Smooth muscle cell (in vitro differentiated cells): ENCODE measurements around the gene MMEL1. TPM values are rescaled to one million over a fixed set of nuclear protein-coding genes. Genes with fewer than 3 reads are reported as not detected.

Experiments
- DNase-seq: peaks from one replicate; lab custom pipeline; 2025; ENCODE audit not compliant: unreplicated experiment; lab: John Stamatoyannopoulos, UW
- H2AFZ ChIP-seq: fragments of 200-600 bp; sonication (generic); 2 replicates; pipeline ENCODE4 v1.6.0; 2016; ENCODE audit warnings: antibody characterized with exemption, low read depth, mild to moderate bottlenecking
- H3F3A ChIP-seq: fragments of 200-600 bp; sonication (generic); 2 replicates; pipeline ENCODE4 v1.6.0; 2017; ENCODE audit warnings: antibody characterized with exemption, low read depth
- H3K27ac ChIP-seq: fragments of 200-600 bp; sonication (generic); 2 replicates; pipeline ENCODE4 v1.5.1; 2016; ENCODE audit warnings: low read depth, mild to moderate bottlenecking
- H3K27me3 ChIP-seq: fragments of 200-600 bp; sonication (generic); 2 replicates; pipeline ENCODE4 v1.6.1; 2016; ENCODE audit warnings: low read depth, mild to moderate bottlenecking
- H3K36me3 ChIP-seq: fragments of 200-600 bp; sonication (generic); 2 replicates; pipeline ENCODE4 v1.5.1; 2016; ENCODE audit warnings: low read depth
- H3K4me1 ChIP-seq: fragments of 200-600 bp; sonication (generic); 2 replicates; pipeline ENCODE4 v1.5.1; 2016; ENCODE audit warnings: low read depth
- H3K4me2 ChIP-seq: fragments of 200-600 bp; sonication (generic); 2 replicates; pipeline ENCODE4 v1.6.0; 2016; ENCODE audit warnings: mild to moderate bottlenecking
- H3K4me3 ChIP-seq: fragments of 200-600 bp; sonication (generic); 2 replicates; pipeline ENCODE4 v1.5.1; 2016; ENCODE audit warnings: mild to moderate bottlenecking
- H3K79me2 ChIP-seq: fragments of 200-600 bp; sonication (generic); 2 replicates; pipeline ENCODE4 v1.6.0; 2016; ENCODE audit warnings: low read depth, mild to moderate bottlenecking
- H3K9ac ChIP-seq: fragments of 200-600 bp; sonication (generic); 2 replicates; pipeline ENCODE4 v1.6.0; 2016; ENCODE audit warnings: low read depth
- H3K9me3 ChIP-seq: fragments of 200-600 bp; sonication (generic); replicated peaks from 2 replicates; pipeline ENCODE4 v1.5.1; 2016; ENCODE audit warnings: low read depth
- H4K20me1 ChIP-seq: fragments of 200-600 bp; sonication (generic); 2 replicates; pipeline ENCODE4 v1.6.0; 2016; ENCODE audit warnings: low read depth
- WGBS: methylation state at CpG from one replicate; pipeline ENCODE4 v1.1.7; 2016; ENCODE audit warnings: low lambda C conversion rate; 5-methylcytosine and 5-hydroxymethylcytosine counted together
- polyA plus RNA-seq: library from polyadenylated mRNA; unstranded; fragments of >200 nt; fragmentation: Nextera tagmentation; extraction: Ambion mirVana; gene quantifications from 2 replicates; pipeline ENCODE4 v1.2.1, GENCODE V29; 2016
- total RNA-seq: library from RNA; depleted of rRNA; stranded (reverse); fragments of >200 nt; gene quantifications from 2 replicates; pipeline ENCODE4 v1.2.3, GENCODE V29; 2014
- TF ChIP-seq, protein P1 (sequence below): fragments of 200-600 bp; sonication (generic); IDR thresholded peaks from 2 replicates; pipeline ENCODE4 v1.5.1; 2017; ENCODE audit warnings: borderline replicate concordance, mild to moderate bottlenecking, antibody characterized with exemption; ENCODE audit not compliant: insufficient read depth, poor library complexity, severe bottlenecking

The MMEL1 gene
- total and polyA plus RNA-seq, 2 experiments from 2014 or later, result 3.4 TPM; not detected in 1

GRCh38 chr1:2584686-2585317 lies 48.0 kb downstream of the MMEL1 start:
- H3K36me3 ChIP-seq, result no peaks in the 10 kb centered on the region
- no peak overlapping the region for H3K27ac ChIP-seq
- WGBS, result 77% methylated on average over 12 of the region's 12 CpGs
- H3K9me3 ChIP-seq, result no peaks in the 10 kb centered on the region
- H3K27me3 ChIP-seq, result no peaks in the 10 kb centered on the region
- H3K79me2 ChIP-seq, result no peaks in the 10 kb centered on the region
- H3K9ac ChIP-seq, result no peak overlapping the region
- no peaks in the 10 kb centered on the region for H3F3A ChIP-seq
- H3K4me2 ChIP-seq, result peak overlapping the region; percentile 99
- no peak overlapping the region for H2AFZ ChIP-seq
- no peak for DNase-seq
- TF ChIP-seq, protein P1, sequence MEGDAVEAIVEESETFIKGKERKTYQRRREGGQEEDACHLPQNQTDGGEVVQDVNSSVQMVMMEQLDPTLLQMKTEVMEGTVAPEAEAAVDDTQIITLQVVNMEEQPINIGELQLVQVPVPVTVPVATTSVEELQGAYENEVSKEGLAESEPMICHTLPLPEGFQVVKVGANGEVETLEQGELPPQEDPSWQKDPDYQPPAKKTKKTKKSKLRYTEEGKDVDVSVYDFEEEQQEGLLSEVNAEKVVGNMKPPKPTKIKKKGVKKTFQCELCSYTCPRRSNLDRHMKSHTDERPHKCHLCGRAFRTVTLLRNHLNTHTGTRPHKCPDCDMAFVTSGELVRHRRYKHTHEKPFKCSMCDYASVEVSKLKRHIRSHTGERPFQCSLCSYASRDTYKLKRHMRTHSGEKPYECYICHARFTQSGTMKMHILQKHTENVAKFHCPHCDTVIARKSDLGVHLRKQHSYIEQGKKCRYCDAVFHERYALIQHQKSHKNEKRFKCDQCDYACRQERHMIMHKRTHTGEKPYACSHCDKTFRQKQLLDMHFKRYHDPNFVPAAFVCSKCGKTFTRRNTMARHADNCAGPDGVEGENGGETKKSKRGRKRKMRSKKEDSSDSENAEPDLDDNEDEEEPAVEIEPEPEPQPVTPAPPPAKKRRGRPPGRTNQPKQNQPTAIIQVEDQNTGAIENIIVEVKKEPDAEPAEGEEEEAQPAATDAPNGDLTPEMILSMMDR, result no peak
- peak overlapping the region; percentile 86 for H3K4me3 ChIP-seq
- peaks cover 14% of the 10 kb centered on the region for H3K4me1 ChIP-seq
- H4K20me1 ChIP-seq, result no peaks in the 10 kb centered on the region

DNA sequence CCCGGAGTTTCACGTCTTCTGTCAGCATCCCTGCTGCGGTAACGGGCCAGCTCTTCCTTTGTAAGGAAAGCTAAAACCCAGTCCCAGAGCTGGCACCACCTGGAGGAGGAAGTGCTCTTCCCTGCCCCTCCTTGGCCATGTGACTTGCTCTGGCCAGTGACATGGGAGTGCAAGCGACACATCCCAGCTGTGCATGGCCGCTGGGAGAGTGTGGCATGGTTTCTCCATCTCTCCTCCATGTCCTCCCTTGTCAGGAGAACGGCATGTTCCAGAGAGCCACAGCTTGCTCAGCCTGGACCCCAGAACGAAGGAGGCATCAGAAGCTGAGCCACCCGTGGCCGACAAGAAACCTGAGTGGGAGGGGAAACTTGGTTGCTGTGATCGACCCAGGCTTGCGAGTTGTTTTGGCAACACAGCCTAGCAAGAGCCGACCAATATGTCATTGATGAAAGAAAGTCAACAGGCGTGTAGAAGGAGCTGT lies 48.9 kb downstream of the MMEL1 start:
- H3K4me2 ChIP-seq, result no peak overlapping the region
- H3K79me2 ChIP-seq, result no peaks in the 10 kb centered on the region
- no peak overlapping the region for H3K4me3 ChIP-seq
- H4K20me1 ChIP-seq, result no peaks in the 10 kb centered on the region
- no peak overlapping the region for H3K27ac ChIP-seq
- WGBS, result 82% methylated on average over 14 of the region's 14 CpGs
- no peak overlapping the region for H3K9ac ChIP-seq
- H3K9me3 ChIP-seq, result no peaks in the 10 kb centered on the region
- DNase-seq, result no peak
- H3F3A ChIP-seq, result no peaks in the 10 kb centered on the region
- TF ChIP-seq, protein P1, result no peak
- no peak overlapping the region for H2AFZ ChIP-seq
- peaks cover 14% of the 10 kb centered on the region for H3K4me1 ChIP-seq
- no peaks in the 10 kb centered on the region for H3K27me3 ChIP-seq
- H3K36me3 ChIP-seq, result no peaks in the 10 kb centered on the region

- no peak overlapping the region for H3K27ac ChIP-seq
- H3K9me3 ChIP-seq, result no peaks in the 10 kb centered on the region
- 74% methylated on average over 5 of the region's 5 CpGs for WGBS
- no peak overlapping the region for H3K4me2 ChIP-seq
- no peak overlapping the region for H3K9ac ChIP-seq
- no peaks in the 10 kb centered on the region for H3F3A ChIP-seq
- H3K27me3 ChIP-seq, result no peaks in the 10 kb centered on the region
- no peak overlapping the region for H2AFZ ChIP-seq
- TF ChIP-seq, protein P1, result no peak
- peaks cover 14% of the 10 kb centered on the region for H3K4me1 ChIP-seq
- H3K36me3 ChIP-seq, result no peaks in the 10 kb centered on the region
- H4K20me1 ChIP-seq, result no peaks in the 10 kb centered on the region
- H3K4me3 ChIP-seq, result no peak overlapping the region
- no peak for DNase-seq
- no peaks in the 10 kb centered on the region for H3K79me2 ChIP-seq
Measured at GRCh38 chr1:2583331-2583791, 49.5 kb downstream of the MMEL1 start.

DNA sequence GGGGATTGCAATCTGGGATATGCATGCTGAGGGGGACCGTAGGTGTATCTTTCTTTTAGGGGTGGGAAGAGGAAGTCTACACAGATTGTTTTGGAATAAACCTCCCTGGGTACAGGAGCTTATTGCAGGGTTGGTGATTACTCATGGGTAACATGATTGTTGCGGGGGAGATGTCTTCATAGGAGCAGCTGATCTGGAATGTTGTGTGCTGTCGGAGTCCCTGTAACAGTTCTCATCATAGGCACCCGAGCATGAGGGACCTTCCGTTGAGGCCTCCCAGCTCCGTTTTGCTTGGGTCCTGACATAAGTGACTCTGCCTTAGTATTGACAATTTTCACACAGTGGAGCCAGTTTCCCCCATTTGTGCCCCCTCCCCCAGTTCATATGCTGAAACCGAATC lies 50.4 kb downstream of the MMEL1 start:
- TF ChIP-seq, protein P1, result no peak
- no peaks in the 10 kb centered on the region for H3K9me3 ChIP-seq
- H3K79me2 ChIP-seq, result no peaks in the 10 kb centered on the region
- WGBS, result 77% methylated on average over 7 of the region's 7 CpGs
- no peak overlapping the region for H3K27ac ChIP-seq
- DNase-seq, result no peak
- H3K4me1 ChIP-seq, result peaks cover 9% of the 10 kb centered on the region
- H3K36me3 ChIP-seq, result no peaks in the 10 kb centered on the region
- H3K4me2 ChIP-seq, result no peak overlapping the region
- H4K20me1 ChIP-seq, result no peaks in the 10 kb centered on the region
- H3K4me3 ChIP-seq, result no peak overlapping the region
- H3K9ac ChIP-seq, result no peak overlapping the region
- no peaks in the 10 kb centered on the region for H3F3A ChIP-seq
- H2AFZ ChIP-seq, result no peak overlapping the region
- no peaks in the 10 kb centered on the region for H3K27me3 ChIP-seq
